Left lung (tissue), 10 donors: ENCODE data around the gene TNRC6A. TPM values are rescaled to one million over a fixed set of nuclear protein-coding genes. Genes with fewer than 3 reads are reported as not detected.

Experiments
- ATAC-seq: fragments of 200-7000 bp; cut with Tn5 transposase; one replicate; pipeline ENCODE4 v1.9.1; 2020; ENCODE audit warnings: moderate library complexity
- DNase-seq, 4 donors: peaks; one replicate each; pipeline ENCODE4 v3.0.0-alpha.2; 2013 to 2020
- H3K27ac ChIP-seq, 2 donors: fragments of 200-600 bp; sonication (generic) in 1 of 2; one replicate each; pipeline versions ENCODE4 v1.5.0 to v1.8.0; 2020 to 2021
- H3K27me3 ChIP-seq, 2 donors: fragments of 200-600 bp; sonication (generic) in 1 of 2; one replicate each; pipeline versions ENCODE4 v1.5.0 to v1.8.0; 2020 to 2021
- H3K36me3 ChIP-seq, 2 donors: fragments of 200-600 bp; sonication (generic) in 1 of 2; one replicate each; pipeline versions ENCODE4 v1.5.0 to v1.8.0; 2020 to 2021
- H3K4me1 ChIP-seq, 2 donors: fragments of 200-600 bp; one replicate each; pipeline ENCODE4 v1.8.0; 2021
- H3K4me3 ChIP-seq, 2 donors: fragments of 200-600 bp; sonication (generic) in 1 of 2; one replicate each; pipeline versions ENCODE4 v1.5.0 to v1.8.0; 2020 to 2021; ENCODE audit warnings: mild to moderate bottlenecking in 1 of 2
- H3K9me3 ChIP-seq, 2 donors: fragments of 200-600 bp; sonication (generic) in 1 of 2; one replicate each; pipeline versions ENCODE4 v1.5.0 to v1.8.0; 2020 to 2021
- CTCF ChIP-seq, 2 donors: fragments of 200-600 bp; sonication (generic) in 1 of 2; IDR thresholded peaks; one replicate each; pipeline versions ENCODE4 v1.5.0 to v1.8.0; 2021; ENCODE audit warnings: antibody characterized with exemption in 2 of 2
- intact Hi-C, 2 donors: fragments of 100-400 bp; cut with DNase I; formaldehyde crosslinking; loops; one replicate each; pipeline versions ENCODE4 v1.11.2 to v1.14.2; 2022
- polyA plus RNA-seq, 6 donors: library from polyadenylated mRNA; unstranded; fragments of 120-200 nt; gene quantifications; one replicate each; pipeline ENCODE4 v1.2.1, GENCODE V29; 2013; ENCODE audit not compliant: insufficient read length in 6 of 6
- total RNA-seq, 2 donors: library from RNA; stranded (reverse); fragmentation: NEBNext Ultra II Directional; extraction: Animal tissue kit (Norgen Biotek cat#: 25700); gene quantifications; one replicate each; pipeline ENCODE4 v1.2.1, GENCODE V29; 2021
- donor health status: DM: no; HTN: yes; CAD: no.
- donor health status: DM: no; HTN: no; CAD: no.

TNRC6A gene
- total and polyA plus RNA-seq, 8 donors = 34.0 to 81.2 (median 72.7) TPM

GRCh38 chr16:24825696-24826095 is 96.2 kb downstream of the TNRC6A start:
- Histone ChIP-seq H3K9me3 (no peaks in the 10 kb centered on the region), H3K27ac (no peak overlapping the region), H3K4me1 (no peaks in the 10 kb centered on the region), H3K36me3 (peaks cover 10 to 79% of the 10 kb centered on the region in 2 donors), H3K27me3 (no peaks in the 10 kb centered on the region), H3K4me3 (no peak overlapping the region)
- TF ChIP-seq CTCF (IDR thresholded peaks at IDR 0.05) = no peak
- ATAC-seq (peak; percentile 60), DNase-seq (peak in 1 of 4 donors; percentile 30)
- intact Hi-C loops = no loop called here

- ATAC-seq (peak; percentile 89), DNase-seq (peak in 1 of 4 donors; percentile 40)
- intact Hi-C loops = no loop called here
- TF ChIP-seq CTCF (IDR thresholded peaks at IDR 0.05) = no peak
- Histone ChIP-seq H3K27ac (no peak overlapping the region), H3K9me3 (no peaks in the 10 kb centered on the region), H3K4me3 (no peak overlapping the region), H3K36me3 (peaks cover 10 to 74% of the 10 kb centered on the region in 2 donors), H3K27me3 (no peaks in the 10 kb centered on the region), H3K4me1 (no peaks in the 10 kb centered on the region)
These were observed 96.7 kb downstream of the TNRC6A start for GRCh38 chr16:24826096-24826690.

- Histone ChIP-seq H3K4me3 (no peak overlapping the region), H3K27ac (no peak overlapping the region), H3K36me3 (peaks cover 10 to 66% of the 10 kb centered on the region in 2 donors), H3K4me1 (no peaks in the 10 kb centered on the region), H3K27me3 (no peaks in the 10 kb centered on the region), H3K9me3 (no peaks in the 10 kb centered on the region)
- intact Hi-C loops = no loop called here
- ATAC-seq (no peak), DNase-seq (no peak)
- no peak for TF ChIP-seq CTCF (IDR thresholded peaks at IDR 0.05)
These were observed 97.5 kb downstream of the TNRC6A start for GRCh38 chr16:24826817-24827566.

- Histone ChIP-seq H3K27me3 (no peaks in the 10 kb centered on the region), H3K36me3 (peaks cover 0 to 44% of the 10 kb centered on the region in 2 donors), H3K4me3 (no peak overlapping the region), H3K9me3 (no peaks in the 10 kb centered on the region), H3K27ac (no peak overlapping the region), H3K4me1 (no peaks in the 10 kb centered on the region)
- no peak for DNase-seq
- intact Hi-C loops = no loop called here
- no peak for TF ChIP-seq CTCF (IDR thresholded peaks at IDR 0.05)
- ATAC-seq = no peak
These were observed 99.7 kb downstream of the TNRC6A start for GRCh38 chr16:24829153-24829552.

GRCh38 chr16:24833352-24833751 is 103.9 kb downstream of the TNRC6A start:
- Histone ChIP-seq H3K9me3 (no peaks in the 10 kb centered on the region), H3K27me3 (no peaks in the 10 kb centered on the region), H3K4me3 (no peak overlapping the region), H3K36me3 (peaks cover 0 to 6% of the 10 kb centered on the region in 2 donors), H3K4me1 (peaks cover 0 to under 1% of the 10 kb centered on the region in 2 donors), H3K27ac (no peak overlapping the region)
- DNase-seq (no peak), ATAC-seq (no peak)
- no peak for TF ChIP-seq CTCF (IDR thresholded peaks at IDR 0.05)
- intact Hi-C loops = no loop called here
